ENCODE measurements around the gene BCKDK.

The BCKDK gene

GRCh38 chr16:31074814-31075183 is 33.4 kb upstream of the BCKDK start:
- DNase-seq (ENCODE audit: low read depth), result peak; percentile 49

GRCh38 chr16:31076319-31076718 is 31.9 kb upstream of the BCKDK start:
- DNase-seq (ENCODE audit: low read depth), result no peak
- no peak overlapping the region for H3K4me3 ChIP-seq (ENCODE audit: control insufficient read depth, low read depth, low read length)
- TF ChIP-seq CTCF (conservative IDR thresholded peaks at IDR 0.05; ENCODE audit: control insufficient read depth, insufficient read depth, low read depth, low read length), result no peak

More at GRCh38 chr16:31074814-31075183, 33.4 kb upstream of the BCKDK start:
- H3K4me3 ChIP-seq (ENCODE audit: control insufficient read depth, low read depth, low read length), result peak overlapping the region; percentile 98
- no peak for TF ChIP-seq CTCF (conservative IDR thresholded peaks at IDR 0.05; ENCODE audit: control insufficient read depth, insufficient read depth, low read depth, low read length)

- DNase-seq (ENCODE audit: low read depth), result no peak
- TF ChIP-seq CTCF (conservative IDR thresholded peaks at IDR 0.05; ENCODE audit: control insufficient read depth, insufficient read depth, low read depth, low read length), result no peak
- H3K4me3 ChIP-seq (ENCODE audit: control insufficient read depth, low read depth, low read length), result no peak overlapping the region
Measured at GRCh38 chr16:31077024-31077423, 31.2 kb upstream of the BCKDK start.

- no peak overlapping the region for H3K4me3 ChIP-seq (ENCODE audit: control insufficient read depth, low read depth, low read length)
- no peak for DNase-seq (ENCODE audit: low read depth)
- no peak for TF ChIP-seq CTCF (conservative IDR thresholded peaks at IDR 0.05; ENCODE audit: control insufficient read depth, insufficient read depth, low read depth, low read length)
Measured at GRCh38 chr16:31077592-31078396, 30.4 kb upstream of the BCKDK start.

- no peak for DNase-seq (ENCODE audit: low read depth)
- H3K4me3 ChIP-seq (ENCODE audit: control insufficient read depth, low read depth, low read length), result no peak overlapping the region
- no peak for TF ChIP-seq CTCF (conservative IDR thresholded peaks at IDR 0.05; ENCODE audit: control insufficient read depth, insufficient read depth, low read depth, low read length)
Measured at GRCh38 chr16:31078597-31079341, 29.4 kb upstream of the BCKDK start.

- TF ChIP-seq CTCF (conservative IDR thresholded peaks at IDR 0.05; ENCODE audit: control insufficient read depth, insufficient read depth, low read depth, low read length), result no peak
- H3K4me3 ChIP-seq (ENCODE audit: control insufficient read depth, low read depth, low read length), result no peak overlapping the region
- DNase-seq (ENCODE audit: low read depth), result no peak
Measured at GRCh38 chr16:31079342-31079944, 28.7 kb upstream of the BCKDK start.
